ENCODE results near the gene HOXA7. TPM values are rescaled to one million over a fixed set of nuclear protein-coding genes. Genes with fewer than 3 reads are reported as not detected.

HOXA7 gene
- total and polyA plus RNA-seq, 2 experiments from 2014 or later: 0.83 TPM; not detected in 1

DNA sequence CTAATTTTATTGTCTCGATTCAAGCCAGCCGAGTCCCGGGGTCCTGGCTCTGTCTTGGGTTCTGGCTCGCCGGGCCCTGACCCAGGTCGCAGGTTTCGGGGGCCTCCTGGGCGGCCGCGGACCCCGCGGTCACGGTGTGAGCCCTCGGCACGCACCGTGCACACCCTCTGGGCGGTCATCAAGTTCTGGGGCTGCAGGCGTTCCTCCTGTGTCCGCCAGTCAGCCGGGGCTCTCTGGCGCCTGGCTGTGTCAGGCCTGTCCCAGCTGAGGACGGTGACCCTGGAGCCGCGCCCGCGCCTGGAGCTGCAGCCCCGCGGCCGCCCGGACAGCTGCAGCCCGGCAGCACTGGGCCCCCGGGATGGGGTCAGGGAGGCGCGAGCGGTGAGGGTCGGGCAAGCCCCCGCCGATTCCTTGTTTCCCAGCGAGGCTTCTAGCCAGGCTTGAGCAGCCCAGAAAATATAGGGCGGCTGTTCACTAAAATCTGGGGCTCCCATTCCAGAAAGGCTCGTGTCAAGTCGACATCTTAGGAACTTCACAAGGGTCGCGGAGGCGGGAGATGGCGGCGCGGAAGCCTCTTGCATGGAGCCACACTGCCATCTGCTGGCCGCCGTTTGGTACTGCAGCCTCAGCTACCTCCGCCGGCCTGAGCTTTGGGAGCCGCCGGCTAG, 4.2 kb upstream of the HOXA7 start:
- 8% methylated on average over 52 of the region's 54 CpGs for WGBS (ENCODE audit: low lambda C conversion rate, missing lambda C conversion rate)
- H3K27me3 ChIP-seq: peaks cover 92% of the 10 kb centered on the region
- TF ChIP-seq EZH2phosphoT487 (IDR thresholded peaks at IDR 0.05; ENCODE audit: low read depth, severe bottlenecking, unreplicated experiment): no peak
- TF ChIP-seq EZH2 (IDR thresholded peaks at IDR 0.05; ENCODE audit: borderline replicate concordance): peak; percentile 58
- TF ChIP-seq CTCF (IDR thresholded peaks at IDR 0.05; ENCODE audit: poor library complexity): peak; percentile 97

DNA sequence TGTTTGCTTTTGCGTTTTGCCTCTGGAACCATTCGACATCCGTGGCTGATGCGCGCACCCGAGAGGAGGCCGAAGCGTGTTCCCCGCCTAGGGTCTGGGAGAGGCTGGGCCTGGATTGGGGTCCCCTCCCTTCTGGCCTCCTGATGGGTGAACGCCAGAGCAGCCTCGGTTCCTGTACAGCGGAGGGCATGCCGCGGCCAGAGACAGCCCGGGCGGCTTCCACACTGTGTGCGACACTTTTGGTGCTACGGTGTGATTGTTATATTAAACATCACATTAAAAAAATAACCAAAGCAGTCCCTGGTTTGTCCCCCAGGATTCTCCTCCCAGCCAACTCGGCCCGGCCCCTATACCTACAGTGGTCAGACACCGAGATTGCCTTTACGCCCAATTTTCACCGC, 3.7 kb upstream of the HOXA7 start:
- peaks cover 92% of the 10 kb centered on the region for H3K27me3 ChIP-seq
- H3K79me2 ChIP-seq: peaks cover 28% of the 10 kb centered on the region
- peak overlapping the region; percentile 96 for H3K4me2 ChIP-seq
- peak; percentile 18 for DNase-seq (ENCODE audit: low spot score)
- H3K4me1 ChIP-seq (ENCODE audit: insufficient read depth): peaks cover 14% of the 10 kb centered on the region
- no peaks in the 10 kb centered on the region for H3K9me2 ChIP-seq (replicated peaks; ENCODE audit: insufficient read depth)
- no peaks in the 10 kb centered on the region for H4K20me1 ChIP-seq (ENCODE audit: insufficient read depth, poor library complexity, severe bottlenecking)
- no peak overlapping the region for H3K27ac ChIP-seq
- 59% methylated on average over 23 of the region's 23 CpGs for whole genome bisulfite sequencing (ENCODE audit: low lambda C conversion rate, missing lambda C conversion rate)
- no peak for TF ChIP-seq CTCF (IDR thresholded peaks at IDR 0.05; ENCODE audit: poor library complexity)
- no peak for TF ChIP-seq EZH2 (IDR thresholded peaks at IDR 0.05; ENCODE audit: borderline replicate concordance)
- TF ChIP-seq EZH2phosphoT487 (IDR thresholded peaks at IDR 0.05; ENCODE audit: low read depth, severe bottlenecking, unreplicated experiment): no peak
- no peaks in the 10 kb centered on the region for H3K9me3 ChIP-seq (ENCODE audit: low read depth)
- H2AFZ ChIP-seq: peak overlapping the region; percentile 78
- no peaks in the 10 kb centered on the region for H3K36me3 ChIP-seq (replicated peaks; ENCODE audit: insufficient read depth, low read depth)
- peak overlapping the region; percentile 34 for H3K4me3 ChIP-seq

More for the DNA sequence above, 4.2 kb upstream of the HOXA7 start:
- H3K9me2 ChIP-seq (replicated peaks; ENCODE audit: insufficient read depth): no peaks in the 10 kb centered on the region
- no peaks in the 10 kb centered on the region for H3K36me3 ChIP-seq (replicated peaks; ENCODE audit: insufficient read depth, low read depth)
- peak overlapping the region; percentile 96 for H3K4me2 ChIP-seq
- DNase-seq (ENCODE audit: low spot score): peak; percentile 92
- no peaks in the 10 kb centered on the region for H4K20me1 ChIP-seq (ENCODE audit: insufficient read depth, poor library complexity, severe bottlenecking)
- no peaks in the 10 kb centered on the region for H3K9me3 ChIP-seq (ENCODE audit: low read depth)
- H3K79me2 ChIP-seq: peaks cover 34% of the 10 kb centered on the region
- peak overlapping the region; percentile 34 for H3K4me3 ChIP-seq
- peak overlapping the region; percentile 78 for H2AFZ ChIP-seq
- no peak overlapping the region for H3K27ac ChIP-seq
- peaks cover 12% of the 10 kb centered on the region for H3K4me1 ChIP-seq (ENCODE audit: insufficient read depth)

- 61% methylated on average over 27 of the region's 27 CpGs for WGBS (ENCODE audit: low lambda C conversion rate, missing lambda C conversion rate)
- Histone ChIP-seq H3K4me2 (peak overlapping the region; percentile 96), H3K27me3 (peaks cover 92% of the 10 kb centered on the region), H3K79me2 (peaks cover 22% of the 10 kb centered on the region), H3K4me3 (no peak overlapping the region), H2AFZ (no peak overlapping the region), H3K4me1 (ENCODE audit: insufficient read depth) (peaks cover 19% of the 10 kb centered on the region), H3K9me2 (replicated peaks; ENCODE audit: insufficient read depth) (no peaks in the 10 kb centered on the region), H3K27ac (no peak overlapping the region), H3K9me3 (ENCODE audit: low read depth) (no peaks in the 10 kb centered on the region), H3K36me3 (replicated peaks; ENCODE audit: insufficient read depth, low read depth) (no peaks in the 10 kb centered on the region), H4K20me1 (ENCODE audit: insufficient read depth, poor library complexity, severe bottlenecking) (no peaks in the 10 kb centered on the region)
- DNase-seq (ENCODE audit: low spot score): no peak
- TF ChIP-seq EZH2 (IDR thresholded peaks at IDR 0.05; ENCODE audit: borderline replicate concordance) (no peak), CTCF (IDR thresholded peaks at IDR 0.05; ENCODE audit: poor library complexity) (no peak), EZH2phosphoT487 (IDR thresholded peaks at IDR 0.05; ENCODE audit: low read depth, severe bottlenecking, unreplicated experiment) (no peak)
These were observed 3.0 kb upstream of the HOXA7 start for GRCh38 chr7:27159266-27160144.
